Raji (cell line): ENCODE results near the gene NEK6.

Experiments
- POLR2A ChIP-seq: IDR thresholded peaks from 2 replicates; pipeline ENCODE4 v1.6.1; 2011; ENCODE audit warnings: low read depth, low read length, control low read depth; ENCODE audit not compliant: insufficient read depth

Gene NEK6

DNA sequence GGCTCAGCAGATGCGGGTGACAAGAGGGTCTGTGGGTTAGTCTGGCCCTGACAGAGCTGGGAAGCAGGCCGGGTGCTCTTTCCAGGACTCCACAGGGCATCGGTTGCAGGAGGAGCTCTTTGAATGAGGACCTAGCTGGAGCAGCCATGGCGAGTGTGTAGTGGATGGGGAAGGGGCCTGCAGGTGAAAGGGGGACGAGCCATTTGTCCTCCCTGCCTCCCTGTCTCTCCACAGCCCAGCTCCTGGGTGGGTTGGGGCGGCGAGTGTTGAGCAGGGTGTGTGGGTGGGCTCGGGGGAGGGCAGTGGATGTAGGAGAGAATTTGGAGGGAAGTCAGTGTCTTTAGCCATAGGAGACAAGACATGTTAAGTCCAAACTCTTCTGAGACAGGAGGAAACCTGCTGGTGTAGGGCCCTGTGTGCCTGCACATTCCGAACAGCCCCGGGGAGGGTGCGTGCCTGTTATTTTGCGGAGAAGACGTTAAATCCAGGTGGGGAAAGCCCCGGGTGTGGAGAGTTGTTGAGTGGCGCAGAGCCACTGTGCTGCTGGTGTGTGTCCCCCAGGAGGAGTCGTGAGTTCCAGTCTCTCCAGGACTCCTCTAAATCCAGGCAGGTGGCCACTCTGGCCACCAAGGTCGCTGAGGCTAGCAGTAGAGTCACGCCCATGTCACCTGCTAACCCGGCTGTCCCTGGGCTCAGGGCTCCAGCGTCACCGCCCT, 83.9 kb downstream of the NEK6 start:
- no peak for TF ChIP-seq POLR2A

DNA sequence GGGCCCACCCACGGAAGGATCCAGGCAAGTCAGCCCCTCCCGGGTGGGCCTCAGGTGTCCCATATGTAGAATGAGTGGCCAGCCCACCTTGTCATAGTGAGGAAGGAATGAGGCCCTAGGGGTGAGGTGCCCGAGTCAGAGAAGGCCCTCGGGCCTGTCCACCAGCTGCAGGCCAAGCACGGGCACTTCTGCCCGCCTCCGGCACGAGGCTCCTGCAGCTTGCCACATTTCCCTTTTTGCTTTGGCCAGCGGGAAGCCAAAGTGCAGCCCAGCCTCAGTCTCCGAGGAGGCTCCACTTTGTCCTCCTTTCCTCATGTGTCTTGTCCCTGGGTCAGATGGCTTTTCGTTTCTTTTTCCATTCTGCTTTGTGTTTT, 84.6 kb downstream of the NEK6 start:
- no peak for TF ChIP-seq POLR2A

DNA sequence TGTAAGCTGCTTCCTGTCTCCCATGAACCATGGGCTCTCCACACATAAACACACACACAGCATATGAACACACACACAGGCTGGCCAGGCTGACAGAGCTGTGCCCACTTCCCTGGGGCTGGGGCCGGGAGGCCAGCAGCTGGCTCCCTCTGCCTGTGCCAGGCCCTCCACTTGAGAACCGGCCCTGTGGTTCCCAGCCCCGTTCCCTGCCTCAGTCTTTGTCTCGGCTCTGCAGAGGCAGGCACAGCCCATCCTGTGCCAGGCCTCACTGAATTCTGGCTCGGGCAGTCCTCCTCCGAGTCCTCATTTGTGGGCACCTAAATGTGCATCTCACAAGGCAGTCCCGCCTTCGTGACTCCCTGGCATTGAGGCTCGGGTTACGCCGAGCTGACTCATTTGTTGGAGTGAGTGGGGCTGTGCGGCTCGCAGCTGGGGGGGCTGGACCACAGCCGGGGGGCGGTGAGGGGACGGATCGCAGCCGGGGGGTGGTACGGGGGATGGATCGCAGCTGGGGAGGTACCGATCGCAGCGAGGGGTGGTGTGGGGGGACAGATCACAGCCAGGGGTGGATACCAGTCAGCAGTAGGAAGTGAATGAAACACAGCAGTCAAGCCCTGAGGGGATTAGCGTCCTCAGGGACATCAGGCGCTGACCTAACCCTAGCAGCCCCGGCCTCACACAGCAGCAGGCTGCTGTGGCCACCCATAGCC, 85.2 kb downstream of the NEK6 start:
- TF ChIP-seq POLR2A = no peak

- no peak for TF ChIP-seq POLR2A
Observed at GRCh38 chr9:124343533-124344290, 86.0 kb downstream of the NEK6 start.

DNA sequence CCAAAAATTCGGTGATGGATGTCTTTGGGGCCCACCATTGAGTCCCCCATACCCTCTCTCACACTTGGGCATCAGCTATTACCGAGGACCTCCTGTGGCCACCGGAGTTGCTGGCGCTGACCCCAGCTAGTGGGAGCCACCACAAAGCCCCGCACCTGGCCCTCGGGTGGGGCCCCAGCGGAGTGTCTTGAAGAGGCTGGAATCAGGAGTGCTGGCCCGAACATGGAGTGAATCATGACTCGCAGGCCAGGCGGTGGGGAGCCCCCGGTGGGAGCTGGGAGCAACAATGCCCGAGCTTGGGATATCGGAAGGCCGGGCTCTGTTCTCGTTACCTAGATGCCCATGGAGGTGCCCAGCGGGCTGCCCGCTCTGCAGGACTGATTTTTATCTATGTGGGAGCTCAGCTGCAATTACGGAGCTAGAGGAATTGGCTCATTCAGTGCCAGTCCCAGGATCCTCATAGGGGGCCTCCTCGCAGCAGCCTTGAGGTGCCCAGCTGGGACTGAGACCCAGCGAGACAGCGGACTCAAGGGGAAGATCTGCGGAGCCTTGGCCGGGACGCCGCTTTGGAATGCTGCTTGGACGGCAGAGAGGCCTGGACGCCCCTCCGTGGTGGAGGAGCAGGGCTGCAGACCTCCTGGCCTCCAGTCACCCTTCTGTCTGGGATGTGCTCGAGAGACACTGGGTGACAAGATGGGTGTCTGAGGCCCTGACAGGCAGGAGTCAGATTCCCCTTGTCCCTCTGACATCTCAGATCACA, 86.7 kb downstream of the NEK6 start:
- no peak for TF ChIP-seq POLR2A

GRCh38 chr9:124345063-124345462, 87.3 kb downstream of the NEK6 start:
- TF ChIP-seq POLR2A = no peak

- TF ChIP-seq POLR2A = no peak
Observed at GRCh38 chr9:124345751-124346281, 88.1 kb downstream of the NEK6 start.

- no peak for TF ChIP-seq POLR2A
Observed at GRCh38 chr9:124346347-124347163, 88.8 kb downstream of the NEK6 start.

DNA sequence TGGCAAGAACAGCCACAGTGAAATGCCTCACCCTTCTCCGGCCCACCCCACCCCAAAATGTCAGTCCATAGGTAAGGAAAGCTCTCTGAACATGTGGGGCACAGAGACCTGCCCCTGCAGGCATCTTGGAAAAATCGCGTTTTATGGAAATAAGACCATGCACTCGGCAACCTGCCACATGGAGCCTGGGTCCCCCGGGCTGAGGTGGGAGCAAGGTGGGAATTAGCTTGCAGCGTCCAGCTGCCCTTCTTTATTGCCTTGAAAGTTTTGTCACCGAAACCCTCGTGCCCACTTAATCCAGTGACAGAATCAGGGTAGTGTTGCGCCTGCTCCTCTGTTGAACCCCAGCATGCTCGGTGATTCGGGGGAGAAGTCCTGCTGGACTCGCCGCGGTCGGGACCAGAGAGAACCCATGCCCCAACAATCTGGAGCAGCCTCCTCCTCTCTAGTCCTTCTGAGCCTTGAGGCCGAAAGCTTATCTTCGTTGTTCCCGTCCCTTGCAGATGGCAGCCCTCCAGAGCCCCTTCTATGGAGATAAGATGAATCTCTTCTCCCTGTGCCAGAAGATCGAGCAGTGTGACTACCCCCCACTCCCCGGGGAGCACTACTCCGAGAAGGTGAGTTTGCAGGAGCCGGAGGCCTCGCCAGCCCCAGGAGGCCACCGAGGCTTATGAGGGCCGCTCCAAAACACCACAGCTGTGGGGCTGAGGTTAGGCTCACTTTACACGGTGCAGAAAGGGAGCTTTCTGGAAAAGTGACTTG, 89.6 kb downstream of the NEK6 start:
- no peak for TF ChIP-seq POLR2A

GRCh38 chr9:124347968-124348358, 90.2 kb downstream of the NEK6 start:
- no peak for TF ChIP-seq POLR2A

DNA sequence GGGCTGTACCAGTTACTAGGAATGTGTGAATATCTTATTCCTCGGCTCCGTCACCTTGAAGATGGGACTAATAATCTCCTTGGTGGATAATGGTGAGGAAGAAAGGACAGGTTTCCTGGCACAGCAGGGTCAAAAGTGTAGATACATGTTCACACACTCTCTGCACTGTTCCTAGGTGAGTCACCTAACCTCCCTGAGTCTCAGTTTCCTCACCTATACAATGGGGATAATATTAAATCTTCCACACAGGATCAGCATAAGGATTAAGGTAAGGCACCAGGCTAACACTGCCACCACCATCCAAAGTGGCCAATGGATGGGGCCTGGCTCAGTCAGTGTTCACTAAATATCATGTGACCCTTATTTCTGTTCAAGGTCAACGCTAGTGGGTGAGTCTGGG, 90.6 kb downstream of the NEK6 start:
- no peak for TF ChIP-seq POLR2A

- no peak for TF ChIP-seq POLR2A
Observed at GRCh38 chr9:124348831-124349230, 91.1 kb downstream of the NEK6 start.

- TF ChIP-seq POLR2A = no peak
Observed at GRCh38 chr9:124349267-124349666, 91.5 kb downstream of the NEK6 start.
